A673 (cell line): ENCODE results near the gene FLVCR2. TPM values are rescaled to one million over a fixed set of nuclear protein-coding genes. Genes with fewer than 3 reads are reported as not detected.

Source experiments
- BruUV-seq: library from RNA; stranded (reverse); fragments of 400-500 nt; replicated peaks from 2 replicates; lab custom pipeline; 2021; lab: Mats Ljungman, UMichigan
- CTCF ChIA-PET: fragments of 300-600 bp; sonication (Branson Sonifier 250); formaldehyde crosslinking; loops from one replicate; lab custom pipeline; 2022; ENCODE audit warnings: antibody characterized with exemption; lab: Charles Lee
- POLR2A ChIA-PET: fragments of 300-600 bp; sonication (Branson Sonifier 250); formaldehyde crosslinking; loops from one replicate; lab custom pipeline; 2022; ENCODE audit warnings: antibody characterized with exemption; ENCODE audit not compliant: low non-redundant PET; lab: Charles Lee
- DNase-seq: peaks from one replicate; pipeline ENCODE4 v3.0.0-alpha.2; 2015; ENCODE audit warnings: low spot score
- H3K27ac ChIP-seq: fragments of 200-600 bp; sonication (generic); 2 replicates; pipeline ENCODE4 v1.5.1; 2016; ENCODE audit warnings: mixed run types, low read depth, mild to moderate bottlenecking, mixed read lengths, antibody characterized with exemption, low read length; ENCODE audit not compliant: poor library complexity, severe bottlenecking
- H3K27me3 ChIP-seq: fragments of 200-600 bp; sonication (generic); replicated peaks from 2 replicates; pipeline ENCODE4 v1.6.1; 2017; ENCODE audit warnings: mixed run types, low read depth, mild to moderate bottlenecking, mixed read lengths, antibody characterized with exemption, low read length; ENCODE audit not compliant: insufficient read depth, poor library complexity
- H3K36me3 ChIP-seq: fragments of 200-600 bp; sonication (generic); 2 replicates; pipeline ENCODE4 v1.6.1; 2016; ENCODE audit warnings: mixed run types, mild to moderate bottlenecking, mixed read lengths, antibody characterized with exemption, low read length; ENCODE audit not compliant: insufficient read depth, poor library complexity, severe bottlenecking
- H3K4me1 ChIP-seq: fragments of 200-600 bp; sonication (generic); 2 replicates; pipeline ENCODE4 v1.6.1; 2017; ENCODE audit warnings: mixed run types, mild to moderate bottlenecking, mixed read lengths, antibody characterized with exemption, low read length; ENCODE audit not compliant: insufficient read depth, poor library complexity, severe bottlenecking
- H3K4me3 ChIP-seq: fragments of 200-600 bp; sonication (generic); 2 replicates; pipeline ENCODE4 v1.5.1; 2016; ENCODE audit warnings: low read depth, mixed run types, mild to moderate bottlenecking, mixed read lengths, low read length; ENCODE audit not compliant: poor library complexity, severe bottlenecking
- H3K9me3 ChIP-seq: fragments of 200-600 bp; sonication (generic); 2 replicates; pipeline ENCODE4 v1.6.1; 2016; ENCODE audit warnings: mixed run types, low read depth, mild to moderate bottlenecking, mixed read lengths, antibody characterized with exemption, low read length; ENCODE audit not compliant: poor library complexity, severe bottlenecking
- CTCF ChIP-seq: fragments of 300-800, 200-600 bp; sonication (generic); conservative IDR thresholded peaks from 2 replicates; pipeline ENCODE4 v1.5.1; 2017; ENCODE audit warnings: low read depth, mild to moderate bottlenecking, antibody characterized with exemption, low read length, moderate library complexity, mixed read lengths
- EZH2 ChIP-seq: fragments of 200-600 bp; sonication (generic); IDR thresholded peaks from 2 replicates; pipeline ENCODE4 v1.6.1; 2017; ENCODE audit warnings: borderline replicate concordance, low read depth, mild to moderate bottlenecking, mixed read lengths, antibody characterized with exemption, low read length; ENCODE audit not compliant: poor library complexity, severe bottlenecking
- intact Hi-C: fragments of 100-400 bp; cut with micrococcal nuclease; formaldehyde crosslinking; loops from one replicate; pipeline ENCODE4 v1.10.0; 2022; ENCODE audit not compliant: unreplicated experiment
- total RNA-seq: library from RNA; stranded (reverse); gene quantifications from 2 replicates; pipeline ENCODE4 v1.2.3, GENCODE V29; 2021

Gene FLVCR2
- total RNA-seq, 1 experiment from 2014 or later = 3.5 TPM

DNA sequence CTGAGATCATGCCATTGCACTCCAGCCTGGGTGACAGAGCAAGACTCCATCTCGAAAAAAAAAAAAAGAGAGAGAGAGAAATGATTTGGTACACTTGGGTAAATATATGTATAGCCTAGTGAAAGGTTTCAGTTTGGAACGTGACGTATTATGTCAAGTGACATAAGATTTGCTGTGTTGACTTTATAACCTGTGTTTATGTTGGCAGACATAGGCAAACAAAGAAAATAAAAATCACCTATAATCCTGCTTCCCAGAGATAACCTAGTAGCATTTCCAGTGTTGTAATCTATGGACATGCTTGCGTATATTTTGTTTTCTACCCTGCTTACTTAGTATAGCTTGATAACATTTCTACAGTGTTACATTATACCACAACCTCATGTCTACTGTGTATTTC lies 65.6 kb downstream of the FLVCR2 start:
- H3K36me3 ChIP-seq = peaks cover under 1% of the 10 kb centered on the region
- no peak overlapping the region for H3K4me3 ChIP-seq
- H3K9me3 ChIP-seq = no peaks in the 10 kb centered on the region
- no peak for DNase-seq
- H3K4me1 ChIP-seq = no peaks in the 10 kb centered on the region
- CTCF ChIA-PET = no interaction called here
- POLR2A ChIA-PET = interaction anchor here (0.6 kb wide), 2 partner anchors 13 to 44 kb away, joined by 3 to 16 read pairs; no protein-coding TSS in a partner anchor
- no peak overlapping the region for H3K27ac ChIP-seq
- no TSS peak for BruUV-seq
- no peak for TF ChIP-seq CTCF
- no peak for TF ChIP-seq EZH2
- H3K27me3 ChIP-seq = no peaks in the 10 kb centered on the region
- intact Hi-C loops = no loop called here

DNA sequence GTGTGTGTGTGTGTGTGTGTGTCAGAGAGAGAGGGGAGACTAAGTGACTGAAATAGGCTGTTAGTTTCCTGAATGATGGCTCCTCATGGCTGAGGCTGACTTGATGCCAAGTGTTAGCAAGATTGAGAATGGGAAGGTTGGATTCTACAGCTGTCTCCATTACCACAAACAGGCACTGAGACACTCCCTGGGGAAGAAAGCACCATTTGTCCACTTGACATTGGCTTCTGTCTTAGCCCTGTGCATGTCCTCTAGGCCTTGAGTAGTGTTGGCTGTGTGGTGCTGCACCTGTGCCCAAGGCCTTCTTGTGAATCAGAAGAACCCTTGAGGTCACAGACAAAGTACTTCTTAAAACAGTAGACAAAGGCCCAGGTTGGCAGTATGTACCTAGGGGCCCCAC lies 66.6 kb downstream of the FLVCR2 start:
- BruUV-seq = no TSS peak
- TF ChIP-seq CTCF (no peak), EZH2 (no peak)
- no peak overlapping the region for H3K27ac ChIP-seq

DNA sequence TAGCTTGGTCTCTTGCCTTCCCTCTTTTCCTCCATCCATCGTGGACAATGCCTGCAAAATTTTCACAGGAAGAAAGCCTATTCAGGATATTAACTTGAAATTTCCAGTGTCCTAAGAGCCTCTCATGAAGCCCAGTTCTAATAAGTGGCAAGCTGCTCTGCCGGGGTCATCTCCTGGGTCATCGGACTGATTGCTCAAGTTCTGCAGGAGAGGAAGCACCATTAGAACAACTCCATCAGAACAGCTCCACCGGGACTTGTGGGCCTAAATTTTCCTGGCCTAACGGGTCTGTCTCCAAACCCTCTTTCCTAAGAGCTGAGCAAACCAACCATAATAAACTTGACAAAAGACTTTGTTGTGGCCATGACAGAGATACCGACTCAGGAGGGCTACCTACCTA lies 68.3 kb downstream of the FLVCR2 start:
- ChIA-PET CTCF (no interaction called here), POLR2A (no interaction called here)
- Histone ChIP-seq H3K36me3 (peaks cover 28% of the 10 kb centered on the region), H3K4me1 (no peaks in the 10 kb centered on the region), H3K27ac (no peak overlapping the region), H3K27me3 (no peaks in the 10 kb centered on the region), H3K4me3 (no peak overlapping the region), H3K9me3 (no peaks in the 10 kb centered on the region)
- intact Hi-C loops = no loop called here
- TF ChIP-seq EZH2 = no peak
- TF ChIP-seq CTCF = no peak
- DNase-seq = no peak
- BruUV-seq = no TSS peak

More for the DNA sequence above, 66.6 kb downstream of the FLVCR2 start:
- Histone ChIP-seq H3K4me1 (no peaks in the 10 kb centered on the region), H3K27me3 (no peaks in the 10 kb centered on the region), H3K9me3 (no peaks in the 10 kb centered on the region), H3K36me3 (peaks cover 11% of the 10 kb centered on the region), H3K4me3 (no peak overlapping the region)
- intact Hi-C loops = no loop called here
- ChIA-PET POLR2A (no interaction called here), CTCF (no interaction called here)
- no peak for DNase-seq
